Central memory CD8-positive, alpha-beta T cell (primary cell): ENCODE data around the gene U2AF1L4.
A peak's percentile ranks its signal among the peaks of the same experiment; 100 is the strongest.

Source experiments
- ATAC-seq: fragments of 150-1000 bp; cut with Tn5 transposase; replicated peaks from 2 replicates; pipeline ENCODE4 v1.10.0; 2022; ENCODE audit warnings: mild to moderate bottlenecking, moderate FRiP score, moderate number of reproducible peaks; ENCODE audit not compliant: poor library complexity, severe bottlenecking; ENCODE audit errors: extremely low read depth
- DNase-seq, 2 donors: peaks; one replicate each; pipeline ENCODE4 v3.0.0; 2021; ENCODE audit warnings: low spot score in 2 of 2
- H3K27ac Mint-ChIP-seq: one replicate; pipeline ENCODE4 v1.8.0; 2022; ENCODE audit warnings: low read depth, mild to moderate bottlenecking, moderate library complexity, mixed read lengths
- H3K27me3 Mint-ChIP-seq: one replicate; pipeline ENCODE4 v1.8.0; 2022; ENCODE audit warnings: mixed read lengths
- H3K36me3 Mint-ChIP-seq: one replicate; pipeline ENCODE4 v1.8.0; 2022; ENCODE audit warnings: mild to moderate bottlenecking, moderate library complexity, mixed read lengths; ENCODE audit not compliant: insufficient read depth
- H3K4me1 Mint-ChIP-seq: one replicate; pipeline ENCODE4 v1.8.0; 2022; ENCODE audit warnings: mixed read lengths
- H3K4me3 Mint-ChIP-seq: one replicate; pipeline ENCODE4 v1.8.0; 2022; ENCODE audit warnings: mild to moderate bottlenecking, moderate library complexity, mixed read lengths
- H3K9me3 Mint-ChIP-seq: one replicate; pipeline ENCODE4 v1.8.0; 2022; ENCODE audit warnings: mixed read lengths

Gene U2AF1L4

GRCh38 chr19:35720648-35721047 lies 24.6 kb downstream of the U2AF1L4 start:
- peaks cover 47% of the 10 kb centered on the region for H3K36me3 Mint-ChIP-seq
- H3K27ac Mint-ChIP-seq = peak overlapping the region; percentile 51
- DNase-seq = no peak
- H3K4me3 Mint-ChIP-seq = peak overlapping the region; percentile 30
- no peaks in the 10 kb centered on the region for H3K27me3 Mint-ChIP-seq
- H3K4me1 Mint-ChIP-seq = peaks cover 35% of the 10 kb centered on the region
- no peaks in the 10 kb centered on the region for H3K9me3 Mint-ChIP-seq
- ATAC-seq = no peak

- no peak overlapping the region for H3K27ac Mint-ChIP-seq
- peaks cover 42% of the 10 kb centered on the region for H3K36me3 Mint-ChIP-seq
- peak overlapping the region; percentile 30 for H3K4me3 Mint-ChIP-seq
- peaks cover 37% of the 10 kb centered on the region for H3K4me1 Mint-ChIP-seq
- DNase-seq (no peak), ATAC-seq (no peak)
- no peaks in the 10 kb centered on the region for H3K9me3 Mint-ChIP-seq
- H3K27me3 Mint-ChIP-seq = no peaks in the 10 kb centered on the region
These were observed 25.1 kb downstream of the U2AF1L4 start for GRCh38 chr19:35720163-35720524.

GRCh38 chr19:35719402-35720162 lies 25.6 kb downstream of the U2AF1L4 start:
- H3K27me3 Mint-ChIP-seq = no peaks in the 10 kb centered on the region
- ATAC-seq = no peak
- no peaks in the 10 kb centered on the region for H3K9me3 Mint-ChIP-seq
- H3K4me1 Mint-ChIP-seq = peaks cover 43% of the 10 kb centered on the region
- H3K4me3 Mint-ChIP-seq = peak overlapping the region; percentile 79
- peaks cover 39% of the 10 kb centered on the region for H3K36me3 Mint-ChIP-seq
- H3K27ac Mint-ChIP-seq = no peak overlapping the region
- no peak for DNase-seq

GRCh38 chr19:35718345-35719041 lies 26.7 kb downstream of the U2AF1L4 start:
- H3K27ac Mint-ChIP-seq = peak overlapping the region; percentile 67
- peak overlapping the region; percentile 79 for H3K4me3 Mint-ChIP-seq
- H3K9me3 Mint-ChIP-seq = no peaks in the 10 kb centered on the region
- H3K27me3 Mint-ChIP-seq = no peaks in the 10 kb centered on the region
- H3K4me1 Mint-ChIP-seq = peaks cover 54% of the 10 kb centered on the region
- DNase-seq = no peak
- H3K36me3 Mint-ChIP-seq = peaks cover 34% of the 10 kb centered on the region
- ATAC-seq = no peak

GRCh38 chr19:35717665-35718344 lies 27.4 kb downstream of the U2AF1L4 start, which contains the start of gene KMT2B:
Gene KMT2B (plus strand): TSS chr19:35718003. CDS start chr19:35718019, 16 bp downstream.
- no peak for DNase-seq
- H3K27ac Mint-ChIP-seq = peak within 1 kb of the TSS; percentile 98
- H3K4me1 Mint-ChIP-seq = peaks cover 60% of the 10 kb centered on the region
- H3K4me3 Mint-ChIP-seq = peak within 1 kb of the TSS; percentile 97
- peak; percentile 18 for ATAC-seq
- no peaks in the 10 kb centered on the region for H3K9me3 Mint-ChIP-seq
- H3K27me3 Mint-ChIP-seq = no peaks in the 10 kb centered on the region
- peaks cover 31% of the 10 kb centered on the region for H3K36me3 Mint-ChIP-seq

- H3K27me3 Mint-ChIP-seq = no peaks in the 10 kb centered on the region
- peak overlapping the region; percentile 98 for H3K27ac Mint-ChIP-seq
- peak overlapping the region; percentile 97 for H3K4me3 Mint-ChIP-seq
- H3K4me1 Mint-ChIP-seq = peaks cover 68% of the 10 kb centered on the region
- H3K9me3 Mint-ChIP-seq = no peaks in the 10 kb centered on the region
- ATAC-seq = peak; percentile 79
- peak; percentile 88 to 97 for DNase-seq
- peaks cover 26% of the 10 kb centered on the region for H3K36me3 Mint-ChIP-seq
These were observed 28.2 kb downstream of the U2AF1L4 start for GRCh38 chr19:35716801-35717664.

GRCh38 chr19:35715981-35716800 lies 29.0 kb downstream of the U2AF1L4 start:
- H3K4me3 Mint-ChIP-seq = peak overlapping the region; percentile 97
- H3K36me3 Mint-ChIP-seq = peaks cover 22% of the 10 kb centered on the region

GRCh38 chr19:35715355-35715809 lies 29.8 kb downstream of the U2AF1L4 start:
- no peak for DNase-seq
- peaks cover 77% of the 10 kb centered on the region for H3K4me1 Mint-ChIP-seq
- peak overlapping the region; percentile 97 for H3K4me3 Mint-ChIP-seq
- peaks cover 22% of the 10 kb centered on the region for H3K36me3 Mint-ChIP-seq
- H3K27me3 Mint-ChIP-seq = no peaks in the 10 kb centered on the region
- H3K9me3 Mint-ChIP-seq = no peaks in the 10 kb centered on the region
- no peak for ATAC-seq
- peak overlapping the region; percentile 98 for H3K27ac Mint-ChIP-seq

More at GRCh38 chr19:35715981-35716800, 29.0 kb downstream of the U2AF1L4 start:
- Mint-ChIP-seq H3K27ac (peak overlapping the region; percentile 98), H3K4me1 (peaks cover 73% of the 10 kb centered on the region), H3K27me3 (no peaks in the 10 kb centered on the region), H3K9me3 (no peaks in the 10 kb centered on the region)
- DNase-seq = no peak
- ATAC-seq = no peak

- ATAC-seq (no peak), DNase-seq (no peak)
- Mint-ChIP-seq H3K36me3 (peaks cover 20% of the 10 kb centered on the region), H3K9me3 (no peaks in the 10 kb centered on the region), H3K27me3 (no peaks in the 10 kb centered on the region), H3K27ac (peak overlapping the region; percentile 87), H3K4me1 (peaks cover 73% of the 10 kb centered on the region), H3K4me3 (peak overlapping the region; percentile 97)
These were observed 30.4 kb downstream of the U2AF1L4 start for GRCh38 chr19:35714601-35715354.

- peak overlapping the region; percentile 87 for H3K27ac Mint-ChIP-seq
- no peaks in the 10 kb centered on the region for H3K27me3 Mint-ChIP-seq
- peak overlapping the region; percentile 97 for H3K4me3 Mint-ChIP-seq
- no peak for ATAC-seq
- H3K9me3 Mint-ChIP-seq = no peaks in the 10 kb centered on the region
- H3K36me3 Mint-ChIP-seq = peaks cover 18% of the 10 kb centered on the region
- DNase-seq = no peak
- H3K4me1 Mint-ChIP-seq = peaks cover 66% of the 10 kb centered on the region
These were observed 31.2 kb downstream of the U2AF1L4 start for GRCh38 chr19:35713904-35714495.
